ENCODE results near the gene NINJ2.

Gene NINJ2

DNA sequence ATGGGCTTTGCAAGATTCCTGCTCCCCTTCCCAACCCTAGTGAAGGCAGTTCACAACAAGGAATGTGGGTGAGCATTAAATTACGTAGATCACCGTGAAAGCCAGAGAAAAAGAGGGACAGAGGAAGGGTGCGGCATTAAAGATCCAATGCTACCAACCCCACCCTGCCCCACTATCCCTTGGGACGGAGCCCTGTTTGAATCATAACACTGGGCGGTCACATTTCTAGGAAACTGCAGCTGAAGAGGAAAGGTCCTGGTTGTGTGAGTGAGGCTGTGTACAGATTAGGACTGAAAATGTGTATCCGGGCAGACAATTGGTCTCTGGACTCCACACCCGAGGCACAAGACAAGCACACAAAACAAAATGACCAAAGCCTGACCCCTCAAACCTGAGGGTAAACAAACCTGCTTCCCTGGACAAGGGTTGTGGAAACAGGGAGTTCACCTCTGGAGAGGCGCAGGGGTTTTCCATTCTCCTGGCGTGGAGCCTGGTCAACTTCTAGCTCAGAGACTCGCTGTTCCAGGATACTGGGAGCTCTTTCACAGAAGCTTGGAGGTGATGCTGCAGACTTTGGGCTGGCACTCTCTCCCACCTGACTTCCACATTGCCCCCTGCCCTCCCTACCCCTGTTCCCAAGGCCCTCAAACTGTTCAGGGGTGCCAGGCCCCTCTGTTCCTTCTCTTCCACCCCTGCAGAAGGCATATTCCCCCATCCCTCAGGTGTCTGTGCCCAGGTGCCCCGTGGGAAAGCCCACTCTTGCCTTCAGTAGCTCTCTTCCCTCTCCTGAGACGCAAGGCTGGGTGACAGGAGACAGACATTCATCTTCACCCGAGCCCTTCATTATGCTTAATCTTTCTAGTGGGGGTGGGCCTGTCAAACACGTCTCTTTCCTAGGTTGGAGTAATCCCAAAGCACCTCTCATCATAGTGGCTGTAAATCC, 16.5 kb downstream of the NINJ2 start:
- DNase-seq, result no peak
- H4K5ac ChIP-seq (ENCODE audit: low read length), result no peak overlapping the region
- no peak overlapping the region for H3K4ac ChIP-seq (ENCODE audit: low read depth, low read length)
- H3K4me1 ChIP-seq (ENCODE audit: control insufficient read depth, low read depth, low read length), result no peaks in the 10 kb centered on the region
- H3K79me2 ChIP-seq (ENCODE audit: control insufficient read depth, insufficient read depth, low read length), result no peaks in the 10 kb centered on the region
- no peak overlapping the region for H3K4me3 ChIP-seq (ENCODE audit: low read length)
- H3K23ac ChIP-seq (ENCODE audit: low read length), result no peak overlapping the region
- H2AK5ac ChIP-seq (ENCODE audit: low read length), result no peak overlapping the region
- no CpG with 5 or more reads among the region's 14 CpGs for WGBS (ENCODE audit: extremely low coverage, insufficient coverage, low lambda C conversion rate)
- H3K79me1 ChIP-seq (ENCODE audit: low read length), result no peaks in the 10 kb centered on the region
- H2BK5ac ChIP-seq (ENCODE audit: low read length), result no peak overlapping the region
- no peak overlapping the region for H3K56ac ChIP-seq (ENCODE audit: low read length)
- H3K27me3 ChIP-seq (ENCODE audit: insufficient read depth, low read length, poor library complexity), result no peaks in the 10 kb centered on the region
- no peak overlapping the region for H3K18ac ChIP-seq (ENCODE audit: low read length)
- H3K4me2 ChIP-seq (ENCODE audit: low read length), result no peak overlapping the region
- no peak overlapping the region for H3K27ac ChIP-seq (ENCODE audit: low read depth, low read length)
- H3K36me3 ChIP-seq (ENCODE audit: control insufficient read depth, insufficient read depth, low read length), result no peaks in the 10 kb centered on the region
- no peak overlapping the region for H2BK15ac ChIP-seq (replicated peaks; ENCODE audit: low read depth)
- no peak overlapping the region for H2BK120ac ChIP-seq (ENCODE audit: low read depth, low read length)
- H3K9ac ChIP-seq (ENCODE audit: low read length), result no peak overlapping the region
- H4K8ac ChIP-seq (ENCODE audit: low read depth, low read length), result no peak overlapping the region

DNA sequence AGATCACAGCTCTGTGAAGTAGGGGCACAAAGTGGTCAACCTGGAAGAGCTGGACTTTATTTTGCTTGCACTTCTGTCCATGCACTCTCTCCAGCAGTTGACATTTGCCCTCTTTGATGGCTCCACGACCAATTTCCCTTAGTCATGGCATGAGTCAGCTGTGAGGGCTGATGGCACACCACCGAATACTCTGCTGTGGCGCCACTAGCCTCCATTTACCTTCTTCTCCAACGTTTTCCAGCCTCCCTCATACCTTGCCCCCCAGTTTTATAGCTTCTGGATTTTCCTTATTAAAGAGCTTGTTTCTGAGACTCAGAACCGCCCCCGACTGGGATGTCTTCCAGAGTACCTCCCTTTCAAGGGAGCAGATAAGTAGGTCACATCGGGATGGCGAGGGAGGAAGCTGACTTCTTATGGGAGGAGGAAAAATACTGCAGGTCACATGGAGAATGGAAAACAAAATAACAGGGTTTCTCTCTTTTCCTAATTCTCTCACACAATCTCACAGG, 17.6 kb downstream of the NINJ2 start:
- H3K18ac ChIP-seq (ENCODE audit: low read length), result no peak overlapping the region
- no peaks in the 10 kb centered on the region for H3K4me1 ChIP-seq (ENCODE audit: control insufficient read depth, low read depth, low read length)
- no peak overlapping the region for H2BK5ac ChIP-seq (ENCODE audit: low read length)
- H2AK5ac ChIP-seq (ENCODE audit: low read length), result no peak overlapping the region
- no peaks in the 10 kb centered on the region for H3K79me2 ChIP-seq (ENCODE audit: control insufficient read depth, insufficient read depth, low read length)
- no peak overlapping the region for H3K4me2 ChIP-seq (ENCODE audit: low read length)
- H3K36me3 ChIP-seq (ENCODE audit: control insufficient read depth, insufficient read depth, low read length), result no peaks in the 10 kb centered on the region
- H3K27me3 ChIP-seq (ENCODE audit: insufficient read depth, low read length, poor library complexity), result no peaks in the 10 kb centered on the region
- H3K23ac ChIP-seq (ENCODE audit: low read length), result peak overlapping the region; percentile 35
- peak; percentile 35 for DNase-seq
- no peak overlapping the region for H4K8ac ChIP-seq (ENCODE audit: low read depth, low read length)
- no peak overlapping the region for H3K4me3 ChIP-seq (ENCODE audit: low read length)
- H2BK120ac ChIP-seq (ENCODE audit: low read depth, low read length), result no peak overlapping the region
- H2BK15ac ChIP-seq (replicated peaks; ENCODE audit: low read depth), result no peak overlapping the region
- no peak overlapping the region for H3K56ac ChIP-seq (ENCODE audit: low read length)
- H3K4ac ChIP-seq (ENCODE audit: low read depth, low read length), result no peak overlapping the region
- no peak overlapping the region for H3K9ac ChIP-seq (ENCODE audit: low read length)
- no peak overlapping the region for H4K5ac ChIP-seq (ENCODE audit: low read length)
- H3K79me1 ChIP-seq (ENCODE audit: low read length), result no peaks in the 10 kb centered on the region
- WGBS (ENCODE audit: extremely low coverage, insufficient coverage, low lambda C conversion rate), result no CpG with 5 or more reads among the region's 8 CpGs
- no peak overlapping the region for H3K27ac ChIP-seq (ENCODE audit: low read depth, low read length)

GRCh38 chr12:644818-645552, 18.3 kb downstream of the NINJ2 start:
- Histone ChIP-seq H2BK5ac (ENCODE audit: low read length) (no peak overlapping the region), H3K23ac (ENCODE audit: low read length) (no peak overlapping the region), H3K79me1 (ENCODE audit: low read length) (no peaks in the 10 kb centered on the region), H3K27ac (ENCODE audit: low read depth, low read length) (no peak overlapping the region), H3K18ac (ENCODE audit: low read length) (no peak overlapping the region), H3K56ac (ENCODE audit: low read length) (no peak overlapping the region), H4K5ac (ENCODE audit: low read length) (no peak overlapping the region), H3K79me2 (ENCODE audit: control insufficient read depth, insufficient read depth, low read length) (no peaks in the 10 kb centered on the region), H2AK5ac (ENCODE audit: low read length) (no peak overlapping the region), H3K4me3 (ENCODE audit: low read length) (no peak overlapping the region), H3K4me2 (ENCODE audit: low read length) (no peak overlapping the region), H3K9ac (ENCODE audit: low read length) (no peak overlapping the region), H3K4ac (ENCODE audit: low read depth, low read length) (no peak overlapping the region), H2BK15ac (replicated peaks; ENCODE audit: low read depth) (peak overlapping the region; percentile 15), H3K4me1 (ENCODE audit: control insufficient read depth, low read depth, low read length) (no peaks in the 10 kb centered on the region), H3K36me3 (ENCODE audit: control insufficient read depth, insufficient read depth, low read length) (no peaks in the 10 kb centered on the region), H2BK120ac (ENCODE audit: low read depth, low read length) (no peak overlapping the region), H3K27me3 (ENCODE audit: insufficient read depth, low read length, poor library complexity) (no peaks in the 10 kb centered on the region), H4K8ac (ENCODE audit: low read depth, low read length) (no peak overlapping the region)
- 100% methylated on average over 1 of the region's 6 CpGs for WGBS (ENCODE audit: extremely low coverage, insufficient coverage, low lambda C conversion rate)
- no peak for DNase-seq

DNA sequence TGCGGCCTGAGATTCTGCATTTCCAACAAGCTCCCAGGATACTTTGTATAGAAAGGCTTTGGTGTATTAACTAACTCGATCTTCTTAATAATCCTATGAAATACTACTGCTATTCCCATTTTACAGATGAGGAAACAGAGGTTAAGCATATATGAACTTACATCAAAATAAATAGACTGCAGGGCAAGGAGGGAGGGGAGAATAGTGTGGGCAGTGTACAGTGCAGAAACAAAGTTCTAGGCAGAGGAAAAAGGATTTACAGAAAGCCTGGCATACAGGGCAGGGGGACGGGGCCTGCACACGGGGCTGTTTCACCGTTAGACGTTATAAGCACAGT, 19.0 kb downstream of the NINJ2 start:
- H2BK15ac ChIP-seq (replicated peaks; ENCODE audit: low read depth), result no peak overlapping the region
- no peak overlapping the region for H3K4me2 ChIP-seq (ENCODE audit: low read length)
- H3K27ac ChIP-seq (ENCODE audit: low read depth, low read length), result no peak overlapping the region
- H2BK5ac ChIP-seq (ENCODE audit: low read length), result no peak overlapping the region
- no peaks in the 10 kb centered on the region for H3K27me3 ChIP-seq (ENCODE audit: insufficient read depth, low read length, poor library complexity)
- H3K9ac ChIP-seq (ENCODE audit: low read length), result no peak overlapping the region
- H2BK120ac ChIP-seq (ENCODE audit: low read depth, low read length), result no peak overlapping the region
- H3K36me3 ChIP-seq (ENCODE audit: control insufficient read depth, insufficient read depth, low read length), result no peaks in the 10 kb centered on the region
- no peaks in the 10 kb centered on the region for H3K79me1 ChIP-seq (ENCODE audit: low read length)
- H3K4me3 ChIP-seq (ENCODE audit: low read length), result no peak overlapping the region
- H3K4me1 ChIP-seq (ENCODE audit: control insufficient read depth, low read depth, low read length), result no peaks in the 10 kb centered on the region
- H3K4ac ChIP-seq (ENCODE audit: low read depth, low read length), result no peak overlapping the region
- H2AK5ac ChIP-seq (ENCODE audit: low read length), result no peak overlapping the region
- H3K18ac ChIP-seq (ENCODE audit: low read length), result no peak overlapping the region
- DNase-seq, result no peak
- WGBS (ENCODE audit: extremely low coverage, insufficient coverage, low lambda C conversion rate), result no CpG with 5 or more reads among the region's 6 CpGs
- no peak overlapping the region for H3K56ac ChIP-seq (ENCODE audit: low read length)
- no peak overlapping the region for H3K23ac ChIP-seq (ENCODE audit: low read length)
- no peak overlapping the region for H4K5ac ChIP-seq (ENCODE audit: low read length)
- H4K8ac ChIP-seq (ENCODE audit: low read depth, low read length), result no peak overlapping the region
- no peaks in the 10 kb centered on the region for H3K79me2 ChIP-seq (ENCODE audit: control insufficient read depth, insufficient read depth, low read length)

DNA sequence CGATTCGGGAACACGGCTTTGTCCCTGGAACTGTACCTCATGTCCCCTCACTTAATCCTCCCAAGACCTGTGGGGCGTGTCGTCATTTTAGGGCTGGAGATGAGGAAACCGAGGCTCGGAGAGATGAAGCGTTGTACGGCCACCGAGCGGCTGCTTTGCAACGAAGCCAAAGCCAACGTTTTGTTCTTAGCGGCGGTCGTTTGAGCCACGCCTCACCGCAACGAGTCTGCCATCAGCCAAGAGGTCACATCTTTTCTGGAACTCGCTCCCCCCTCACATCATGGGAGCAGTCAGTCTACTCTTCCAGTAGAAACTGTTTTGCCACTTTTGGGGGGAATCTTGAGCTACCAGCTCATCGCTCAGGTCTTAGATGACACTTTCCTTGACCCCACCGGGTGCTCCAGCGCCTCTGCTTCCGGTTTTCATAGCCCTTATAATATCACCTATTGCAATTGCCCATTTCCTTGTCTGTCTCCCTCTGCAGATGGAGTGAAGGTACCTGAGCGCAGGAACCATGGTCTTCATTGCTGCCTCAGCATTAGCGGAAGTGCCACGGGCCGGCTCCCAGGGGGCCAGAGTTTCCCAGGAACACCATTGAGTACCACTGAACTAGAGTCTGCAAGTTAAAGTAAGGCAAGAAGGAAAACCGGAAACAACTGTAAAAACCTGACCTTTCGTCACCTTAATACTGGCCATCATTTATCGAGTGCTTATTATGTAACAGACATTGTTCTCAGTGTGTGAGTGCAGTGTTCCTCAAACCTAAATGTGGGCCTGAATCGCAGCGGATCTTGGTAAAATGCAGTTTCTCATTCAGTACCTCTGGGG, 19.6 kb downstream of the NINJ2 start:
- H3K18ac ChIP-seq (ENCODE audit: low read length), result peak overlapping the region; percentile 10
- H2BK5ac ChIP-seq (ENCODE audit: low read length), result peak overlapping the region; percentile 77
- peak overlapping the region; percentile 88 for H3K9ac ChIP-seq (ENCODE audit: low read length)
- H3K4me3 ChIP-seq (ENCODE audit: low read length), result no peak overlapping the region
- peak; percentile 33 for DNase-seq
- peak overlapping the region; percentile 95 for H3K56ac ChIP-seq (ENCODE audit: low read length)
- H3K27ac ChIP-seq (ENCODE audit: low read depth, low read length), result peak overlapping the region; percentile 65
- H3K79me2 ChIP-seq (ENCODE audit: control insufficient read depth, insufficient read depth, low read length), result no peaks in the 10 kb centered on the region
- peak overlapping the region; percentile 62 for H3K4me2 ChIP-seq (ENCODE audit: low read length)
- H3K79me1 ChIP-seq (ENCODE audit: low read length), result no peaks in the 10 kb centered on the region
- H3K4ac ChIP-seq (ENCODE audit: low read depth, low read length), result peak overlapping the region; percentile 76
- H2BK15ac ChIP-seq (replicated peaks; ENCODE audit: low read depth), result no peak overlapping the region
- H2AK5ac ChIP-seq (ENCODE audit: low read length), result no peak overlapping the region
- no peaks in the 10 kb centered on the region for H3K36me3 ChIP-seq (ENCODE audit: control insufficient read depth, insufficient read depth, low read length)
- no CpG with 5 or more reads among the region's 33 CpGs for WGBS (ENCODE audit: extremely low coverage, insufficient coverage, low lambda C conversion rate)
- H3K4me1 ChIP-seq (ENCODE audit: control insufficient read depth, low read depth, low read length), result no peaks in the 10 kb centered on the region
- H2BK120ac ChIP-seq (ENCODE audit: low read depth, low read length), result peak overlapping the region; percentile 0
- H4K8ac ChIP-seq (ENCODE audit: low read depth, low read length), result no peak overlapping the region
- no peaks in the 10 kb centered on the region for H3K27me3 ChIP-seq (ENCODE audit: insufficient read depth, low read length, poor library complexity)
- no peak overlapping the region for H3K23ac ChIP-seq (ENCODE audit: low read length)
- no peak overlapping the region for H4K5ac ChIP-seq (ENCODE audit: low read length)
